Measurements from ENCODE around the gene FNIP1.

DNA sequence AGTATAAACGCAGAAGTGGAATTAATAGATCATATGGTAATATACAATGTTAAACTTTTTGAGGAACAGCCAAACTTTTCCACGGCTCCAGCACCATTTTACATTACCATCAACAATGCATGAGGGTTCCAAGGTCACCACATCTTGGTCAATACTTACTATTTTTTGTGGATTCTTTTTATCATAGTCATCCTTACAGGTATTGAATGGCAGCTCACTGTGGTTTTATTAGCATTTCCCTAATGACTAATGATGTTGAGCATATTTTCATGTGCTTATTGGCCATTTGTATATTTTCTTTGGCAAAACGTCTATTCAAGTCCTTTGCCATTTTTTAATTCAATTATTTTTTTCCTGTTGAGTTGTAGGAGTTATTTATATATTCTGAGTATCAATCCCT is 147.7 kb downstream of the FNIP1 start:
- TF ChIP-seq ZFPM2 (CRISPR knock-in tag; IDR thresholded peaks at IDR 0.05) (no peak), SREBF2 (CRISPR knock-in tag; IDR thresholded peaks at IDR 0.05) (no peak), CBX5 (IDR thresholded peaks at IDR 0.05; ENCODE audit: borderline replicate concordance, low read depth) (no peak), NR2C2 (CRISPR knock-in tag; IDR thresholded peaks at IDR 0.05) (no peak), NR2C2 (tag; IDR thresholded peaks at IDR 0.05) (no peak), MEF2A (IDR thresholded peaks at IDR 0.05; ENCODE audit: control insufficient read depth, low read depth, low read length) (no peak), SIRT6 (IDR thresholded peaks at IDR 0.05; ENCODE audit: low read depth, low read length) (no peak), ZBTB34 (CRISPR knock-in tag; IDR thresholded peaks at IDR 0.05) (no peak), ESRRA (IDR thresholded peaks at IDR 0.05; ENCODE audit: borderline replicate concordance, low read depth) (no peak), SMARCA4 (IDR thresholded peaks at IDR 0.05) (no peak), HMG20A (CRISPR knock-in tag; conservative IDR thresholded peaks at IDR 0.05) (no peak)
- TF ChIP-seq, protein P1, sequence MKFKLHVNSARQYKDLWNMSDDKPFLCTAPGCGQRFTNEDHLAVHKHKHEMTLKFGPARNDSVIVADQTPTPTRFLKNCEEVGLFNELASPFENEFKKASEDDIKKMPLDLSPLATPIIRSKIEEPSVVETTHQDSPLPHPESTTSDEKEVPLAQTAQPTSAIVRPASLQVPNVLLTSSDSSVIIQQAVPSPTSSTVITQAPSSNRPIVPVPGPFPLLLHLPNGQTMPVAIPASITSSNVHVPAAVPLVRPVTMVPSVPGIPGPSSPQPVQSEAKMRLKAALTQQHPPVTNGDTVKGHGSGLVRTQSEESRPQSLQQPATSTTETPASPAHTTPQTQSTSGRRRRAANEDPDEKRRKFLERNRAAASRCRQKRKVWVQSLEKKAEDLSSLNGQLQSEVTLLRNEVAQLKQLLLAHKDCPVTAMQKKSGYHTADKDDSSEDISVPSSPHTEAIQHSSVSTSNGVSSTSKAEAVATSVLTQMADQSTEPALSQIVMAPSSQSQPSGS (CRISPR knock-in tag; IDR thresholded peaks at IDR 0.05), result no peak
- TF ChIP-seq, protein P2, sequence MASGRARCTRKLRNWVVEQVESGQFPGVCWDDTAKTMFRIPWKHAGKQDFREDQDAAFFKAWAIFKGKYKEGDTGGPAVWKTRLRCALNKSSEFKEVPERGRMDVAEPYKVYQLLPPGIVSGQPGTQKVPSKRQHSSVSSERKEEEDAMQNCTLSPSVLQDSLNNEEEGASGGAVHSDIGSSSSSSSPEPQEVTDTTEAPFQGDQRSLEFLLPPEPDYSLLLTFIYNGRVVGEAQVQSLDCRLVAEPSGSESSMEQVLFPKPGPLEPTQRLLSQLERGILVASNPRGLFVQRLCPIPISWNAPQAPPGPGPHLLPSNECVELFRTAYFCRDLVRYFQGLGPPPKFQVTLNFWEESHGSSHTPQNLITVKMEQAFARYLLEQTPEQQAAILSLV (tag; IDR thresholded peaks at IDR 0.05), result no peak

Data from K562 (cell line).